GM23338 (cell line): ENCODE data around the gene RCOR1.
A peak's percentile ranks its signal among the peaks of the same experiment; 100 is the strongest.

Experiments
- CREB1 ChIP-seq: fragments of 250-450 bp; sonication (Bioruptor Pico); IDR thresholded peaks from 2 replicates; pipeline ENCODE4 v1.5.0; 2020; ENCODE audit warnings: low read depth, mild to moderate bottlenecking, moderate library complexity
- EZH2 ChIP-seq: fragments of 200-600 bp; sonication (generic); IDR thresholded peaks from one replicate; pipeline ENCODE4 v1.8.0; 2017; ENCODE audit warnings: antibody characterized with exemption, mild to moderate bottlenecking, low read depth; ENCODE audit not compliant: unreplicated experiment
- EZH2phosphoT487 ChIP-seq: fragments of 200-600 bp; sonication (generic); IDR thresholded peaks from one replicate; pipeline ENCODE4 v1.8.1; 2018; ENCODE audit warnings: antibody characterized with exemption; ENCODE audit not compliant: unreplicated experiment
- ZNF331 ChIP-seq: fragments of 250-450 bp; sonication (Bioruptor Pico); IDR thresholded peaks from 2 replicates; pipeline ENCODE4 v1.5.0; 2020; ENCODE audit warnings: low read depth, mild to moderate bottlenecking, moderate library complexity
- TF ChIP-seq, protein P1 (sequence below), 2 experiments: fragments of 200-600 bp in 1 of 2; sonication (generic) in 1 of 2; conservative IDR thresholded peaks; 2 replicates each; pipeline versions ENCODE4 v1.5.1 to v1.6.1; 2016 to 2017; ENCODE audit warnings: antibody characterized with exemption in 2 of 2, low read depth in 2 of 2, mild to moderate bottlenecking in 2 of 2, moderate library complexity in 1 of 2

DNA sequence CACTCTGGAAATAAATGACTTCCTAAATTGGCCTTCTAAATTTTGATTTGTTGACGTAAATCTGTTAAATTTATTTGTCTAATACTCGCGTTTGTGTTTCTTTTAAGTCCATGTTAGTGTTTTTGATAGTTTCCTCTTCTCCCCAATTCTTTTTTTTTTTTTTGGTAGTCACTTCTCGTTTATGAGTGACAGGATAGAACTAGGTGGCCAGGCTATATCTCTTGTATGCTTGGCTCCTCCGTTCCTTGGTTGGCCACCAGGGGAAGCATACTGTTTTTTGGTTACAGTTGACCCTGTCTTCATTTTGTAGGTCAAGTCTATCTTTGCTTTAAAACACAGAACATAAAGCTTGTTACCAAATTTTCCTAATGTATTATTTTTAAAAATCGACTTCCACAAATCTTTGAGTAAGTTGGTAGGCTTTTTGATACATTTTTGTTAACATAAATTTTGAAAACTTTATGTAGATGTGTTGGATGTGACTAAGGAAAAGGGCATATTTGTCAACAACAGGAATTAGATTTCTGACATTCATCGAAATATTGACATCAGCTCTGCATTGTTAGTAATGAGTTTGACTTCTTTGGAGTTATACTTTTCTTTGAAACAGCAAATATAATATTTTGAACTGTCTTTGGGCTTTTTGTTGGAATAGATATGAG is 2.2 kb downstream of the RCOR1 start:
- TF ChIP-seq, protein P1, sequence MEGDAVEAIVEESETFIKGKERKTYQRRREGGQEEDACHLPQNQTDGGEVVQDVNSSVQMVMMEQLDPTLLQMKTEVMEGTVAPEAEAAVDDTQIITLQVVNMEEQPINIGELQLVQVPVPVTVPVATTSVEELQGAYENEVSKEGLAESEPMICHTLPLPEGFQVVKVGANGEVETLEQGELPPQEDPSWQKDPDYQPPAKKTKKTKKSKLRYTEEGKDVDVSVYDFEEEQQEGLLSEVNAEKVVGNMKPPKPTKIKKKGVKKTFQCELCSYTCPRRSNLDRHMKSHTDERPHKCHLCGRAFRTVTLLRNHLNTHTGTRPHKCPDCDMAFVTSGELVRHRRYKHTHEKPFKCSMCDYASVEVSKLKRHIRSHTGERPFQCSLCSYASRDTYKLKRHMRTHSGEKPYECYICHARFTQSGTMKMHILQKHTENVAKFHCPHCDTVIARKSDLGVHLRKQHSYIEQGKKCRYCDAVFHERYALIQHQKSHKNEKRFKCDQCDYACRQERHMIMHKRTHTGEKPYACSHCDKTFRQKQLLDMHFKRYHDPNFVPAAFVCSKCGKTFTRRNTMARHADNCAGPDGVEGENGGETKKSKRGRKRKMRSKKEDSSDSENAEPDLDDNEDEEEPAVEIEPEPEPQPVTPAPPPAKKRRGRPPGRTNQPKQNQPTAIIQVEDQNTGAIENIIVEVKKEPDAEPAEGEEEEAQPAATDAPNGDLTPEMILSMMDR (conservative IDR thresholded peaks at IDR 0.05; ENCODE audit: low read depth in 2 of 2) = peak; percentile 67 to 89
- no peak for TF ChIP-seq EZH2
- no peak for TF ChIP-seq ZNF331 (CRISPR knock-in tag)
- no peak for TF ChIP-seq CREB1 (CRISPR knock-in tag)
- TF ChIP-seq EZH2phosphoT487 = no peak
